GM12878 (cell line): ENCODE data around the gene SARDH. TPM values are rescaled to one million over a fixed set of nuclear protein-coding genes. Genes with fewer than 3 reads are reported as not detected.

Source experiments
- ATAC-seq: fragments of 200-7000 bp; cut with Tn5 transposase; 3 replicates; pipeline ENCODE4 v1.9.1; 2020; ENCODE audit warnings: mild to moderate bottlenecking, moderate library complexity
- BruUV-seq: library from RNA; stranded (reverse); fragments of 400-500 nt; replicated peaks from 2 replicates; lab custom pipeline; 2021; lab: Mats Ljungman, UMichigan
- CTCF ChIA-PET: fragments of 300-600 bp; sonication (Branson Sonifier 250); formaldehyde crosslinking; extraction: SDS; loops from one replicate; lab custom pipeline; 2021; ENCODE audit warnings: inconsistent platforms; lab: Yijun Ruan, JAX
- POLR2A ChIA-PET: fragments of 350-600 bp; formaldehyde crosslinking; extraction: SDS; loops from one replicate; lab custom pipeline; 2021; ENCODE audit warnings: inconsistent platforms; lab: Charles Lee
- RAD21 ChIA-PET: fragments of 300-600 bp; sonication (Branson Sonifier 250); formaldehyde crosslinking; loops from one replicate; lab custom pipeline; 2023; ENCODE audit warnings: antibody characterized with exemption; ENCODE audit not compliant: unreplicated experiment; lab: Charles Lee
- SMC1A ChIA-PET: fragments of 300-600 bp; sonication (Branson Sonifier 250); formaldehyde crosslinking; loops from one replicate; lab custom pipeline; 2023; ENCODE audit not compliant: unreplicated experiment, uncharacterized antibody; lab: Charles Lee
- DNase-seq: peaks from one replicate; pipeline ENCODE4 v3.0.0-alpha.2; 2011; ENCODE audit warnings: low read depth, low spot score
- FAIRE-seq: peaks from 3 replicates; lab custom pipeline; 2011; peaks lifted over from hg19 to GRCh38; lab: Jason Lieb, UNC
- H2AFZ ChIP-seq: 2 replicates; pipeline ENCODE4 v1.6.0; 2011; ENCODE audit warnings: low read depth, low read length, control low read depth; ENCODE audit not compliant: control insufficient read depth
- H3K27ac ChIP-seq: 2 replicates; pipeline ENCODE4 v1.5.1; 2011; ENCODE audit warnings: control low read depth; ENCODE audit not compliant: control insufficient read depth, insufficient read depth
- H3K27me3 ChIP-seq, 2 experiments: replicated peaks in 1 of 2; 2 replicates each; pipeline versions ENCODE4 v1.6.0 to v1.6.1; 2011; ENCODE audit warnings: low read length in 1 of 2; ENCODE audit not compliant: control insufficient read depth in 2 of 2, insufficient read depth in 2 of 2
- H3K36me3 ChIP-seq, 2 experiments: 2 replicates each; pipeline ENCODE4 v1.5.1; 2011; ENCODE audit warnings: low read length in 1 of 2; ENCODE audit not compliant: control insufficient read depth in 2 of 2, insufficient read depth in 2 of 2
- H3K4me1 ChIP-seq: 2 replicates; pipeline ENCODE4 v1.6.1; 2011; ENCODE audit warnings: mild to moderate bottlenecking, low read length, moderate library complexity, mixed read lengths; ENCODE audit not compliant: control insufficient read depth, insufficient read depth
- H3K4me2 ChIP-seq: 2 replicates; pipeline ENCODE4 v1.6.0; 2011; ENCODE audit warnings: control low read depth; ENCODE audit not compliant: control insufficient read depth, insufficient read depth
- H3K4me3 ChIP-seq: fragments of 200-600 bp; sonication (generic); 2 replicates; pipeline ENCODE4 v1.5.1; 2016
- H3K79me2 ChIP-seq: 2 replicates; pipeline ENCODE4 v1.6.0; 2011; ENCODE audit warnings: low read length; ENCODE audit not compliant: control insufficient read depth, insufficient read depth
- H3K9ac ChIP-seq: 2 replicates; pipeline ENCODE4 v1.8.0; 2011; ENCODE audit warnings: low read length, control low read depth, mixed read lengths; ENCODE audit not compliant: control insufficient read depth, insufficient read depth
- H3K9me3 ChIP-seq: replicated peaks from 3 replicates; pipeline ENCODE4 v1.5.1; 2011; ENCODE audit warnings: mild to moderate bottlenecking, low read length; ENCODE audit not compliant: control insufficient read depth, insufficient read depth
- H4K20me1 ChIP-seq: 2 replicates; pipeline ENCODE4 v1.6.0; 2011; ENCODE audit not compliant: control insufficient read depth, insufficient read depth
- BHLHE40 ChIP-seq, 2 experiments: fragments of 450-650 bp in 1 of 2; IDR thresholded peaks; 2 replicates each; pipeline ENCODE4 v1.6.1; 2011 to 2017; ENCODE audit warnings: low read depth in 2 of 2, borderline replicate concordance in 1 of 2, improper control_type of control experiment in 1 of 2, low read length in 1 of 2, mild to moderate bottlenecking in 1 of 2
- WGBS: methylation state at CpG from one replicate; pipeline ENCODE4 v1.1.6; 2016; ENCODE audit warnings: low lambda C conversion rate; ENCODE audit not compliant: insufficient replicate concordance, insufficient coverage; ENCODE audit errors: missing lambda C conversion rate; 5-methylcytosine and 5-hydroxymethylcytosine counted together
- in situ Hi-C: fragments of 300-500 bp; cut with MboI; formaldehyde crosslinking; loops from 9 replicates; pipeline ENCODE4 v1.14.3; 2018; ENCODE audit warnings: mixed read lengths
- intact Hi-C: fragments of 100-400 bp; cut with micrococcal nuclease; formaldehyde crosslinking; loops from one replicate; pipeline ENCODE4 v1.14.2; 2022; ENCODE audit not compliant: unreplicated experiment
- polyA plus RNA-seq, 11 experiments: library from polyadenylated mRNA; depleted of rRNA in 4 of 11; unstranded in 6 of 11; stranded (reverse) in 5 of 11; fragments of >200 nt; fragmentation: Nextera tagmentation in 4 of 11; fragmentation: Illumina TruSeq in 1 of 11; extraction: Ambion mirVana in 4 of 11; extraction: Trizol in 1 of 11; gene quantifications; 1 replicate in 1 of 11; 2 replicates in 10 of 11; pipeline versions ENCODE4 v1.2.1 to v1.2.3, GENCODE V29; 2011 to 2016; ENCODE audit warnings: inconsistent platforms in 2 of 11, missing spikeins in 2 of 11, low read depth in 1 of 11
- total RNA-seq, 4 experiments: library from RNA; depleted of rRNA in 3 of 4; stranded (reverse); fragments of >200 nt in 3 of 4; fragmentation: Illumina TruSeq in 1 of 4; extraction: Trizol in 1 of 4; gene quantifications; 2 replicates each; pipeline versions ENCODE4 v1.2.1 to v1.2.3, GENCODE V29; 2013 to 2021
- TF ChIP-seq, protein P1 (sequence below): fragments of 450-650 bp; IDR thresholded peaks from 2 replicates; pipeline ENCODE4 v1.6.1; 2017; ENCODE audit warnings: low read depth, mild to moderate bottlenecking, moderate library complexity

SARDH gene
- total and polyA plus RNA-seq, 10 of the 15 experiments (the other 5 are each of a cell fraction or from before 2014, with no cell fraction given), result 0.03 to 0.15 (median 0.10) TPM; not detected in 6

DNA sequence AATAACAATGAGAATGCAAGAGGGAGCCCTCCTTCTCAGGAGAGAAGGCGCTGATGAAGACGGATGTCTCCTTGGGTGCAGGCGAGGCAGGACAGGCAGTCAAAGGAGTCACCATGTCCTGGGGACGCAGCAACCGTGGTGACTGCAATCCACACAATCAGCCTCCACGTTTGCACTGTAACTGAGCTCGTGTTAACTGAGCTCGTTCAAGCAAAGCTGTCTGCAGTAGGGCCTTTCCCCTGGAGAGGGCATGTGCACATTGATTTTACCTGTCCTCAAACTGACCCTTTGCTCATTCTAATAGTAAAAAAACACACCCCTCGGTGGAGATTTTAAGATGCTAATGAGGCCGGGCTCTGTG, 2.8 kb downstream of the SARDH start:
- no peak overlapping the region for H2AFZ ChIP-seq
- no peaks in the 10 kb centered on the region for H3K4me1 ChIP-seq
- ATAC-seq (peak; percentile 66), FAIRE-seq (no peak), DNase-seq (no peak)
- CTCF ChIA-PET, result interaction anchor here (0.7 to 2.0 kb wide), 7 partner anchors 8 to 801 kb away, joined by 3 to 6 read pairs (median 4); no protein-coding TSS in a partner anchor
- H3K4me2 ChIP-seq, result no peak overlapping the region
- H3K79me2 ChIP-seq, result no peaks in the 10 kb centered on the region
- in situ Hi-C loops (no loop called here), intact Hi-C loops (no loop called here)
- 5% methylated on average over 10 of the region's 10 CpGs for WGBS
- H3K27me3 ChIP-seq, result no peaks in the 10 kb centered on the region; a peak in 1 of 4 replicates
- SMC1A ChIA-PET, result interaction anchor here (1.3 kb wide), 1 partner anchor 259 kb away, joined by 3 read pairs; no protein-coding TSS in a partner anchor
- H3K9ac ChIP-seq, result no peak overlapping the region
- H3K36me3 ChIP-seq, result no peaks in the 10 kb centered on the region; a peak in 1 of 4 replicates
- no peak overlapping the region for H3K4me3 ChIP-seq
- no peaks in the 10 kb centered on the region for H4K20me1 ChIP-seq
- H3K9me3 ChIP-seq, result no peaks in the 10 kb centered on the region
- POLR2A ChIA-PET, result no interaction called here
- TF ChIP-seq BHLHE40 (IDR thresholded peaks at IDR 0.05; ENCODE audit: borderline replicate concordance in 1 of 2, low read depth in 2 of 2, low read length in 1 of 2), result peak in 1 of 2 experiments; percentile 70; a peak in 1 of 4 replicates
- TF ChIP-seq, protein P1, sequence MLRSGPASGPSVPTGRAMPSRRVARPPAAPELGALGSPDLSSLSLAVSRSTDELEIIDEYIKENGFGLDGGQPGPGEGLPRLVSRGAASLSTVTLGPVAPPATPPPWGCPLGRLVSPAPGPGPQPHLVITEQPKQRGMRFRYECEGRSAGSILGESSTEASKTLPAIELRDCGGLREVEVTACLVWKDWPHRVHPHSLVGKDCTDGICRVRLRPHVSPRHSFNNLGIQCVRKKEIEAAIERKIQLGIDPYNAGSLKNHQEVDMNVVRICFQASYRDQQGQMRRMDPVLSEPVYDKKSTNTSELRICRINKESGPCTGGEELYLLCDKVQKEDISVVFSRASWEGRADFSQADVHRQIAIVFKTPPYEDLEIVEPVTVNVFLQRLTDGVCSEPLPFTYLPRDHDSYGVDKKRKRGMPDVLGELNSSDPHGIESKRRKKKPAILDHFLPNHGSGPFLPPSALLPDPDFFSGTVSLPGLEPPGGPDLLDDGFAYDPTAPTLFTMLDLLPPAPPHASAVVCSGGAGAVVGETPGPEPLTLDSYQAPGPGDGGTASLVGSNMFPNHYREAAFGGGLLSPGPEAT, result no peak
- TF ChIP-seq, all 136 proteins: peak for 1
- no TSS peak for BruUV-seq
- H3K27ac ChIP-seq, result no peak overlapping the region
- RAD21 ChIA-PET, result interaction anchor here (0.8 to 2.0 kb wide), 3 partner anchors 52 to 258 kb away, joined by 3 to 10 read pairs (median 3); no protein-coding TSS in a partner anchor
